Activated CD4-positive, alpha-beta T cell treated with anti-CD3 and anti-CD28 coated beads for 36 hours (primary cell): ENCODE measurements around the gene MTRF1L. TPM values are rescaled to one million over a fixed set of nuclear protein-coding genes. Genes with fewer than 3 reads are reported as not detected.
A peak's percentile ranks its signal among the peaks of the same experiment; 100 is the strongest.

ENCODE experiments used
- ATAC-seq: fragments of 200-7000 bp; cut with Tn5 transposase; one replicate; pipeline ENCODE4 v1.10.0; 2021; ENCODE audit warnings: mild to moderate bottlenecking, moderate library complexity
- CTCF ChIA-PET: fragments of 350-600 bp; sonication (Branson Sonifier 250); formaldehyde crosslinking; loops from one replicate; lab custom pipeline; 2021; ENCODE audit warnings: antibody characterized with exemption; lab: Charles Lee
- POLR2A ChIA-PET: fragments of 350-600 bp; sonication (Branson Sonifier 250); formaldehyde crosslinking; loops from one replicate; lab custom pipeline; 2021; ENCODE audit warnings: antibody characterized with exemption, inconsistent platforms; lab: Charles Lee
- DNase-seq: peaks from one replicate; pipeline ENCODE4 v3.0.0-alpha.2; 2020
- H3K27ac Mint-ChIP-seq: one replicate; pipeline ENCODE4 v1.8.0; 2021; ENCODE audit warnings: mixed read lengths
- H3K27me3 Mint-ChIP-seq: one replicate; pipeline ENCODE4 v1.8.0; 2021; ENCODE audit warnings: mixed read lengths
- H3K36me3 Mint-ChIP-seq: one replicate; pipeline ENCODE4 v1.8.0; 2021; ENCODE audit warnings: low read depth, mixed read lengths
- H3K4me1 Mint-ChIP-seq: one replicate; pipeline ENCODE4 v1.8.0; 2021; ENCODE audit warnings: mixed read lengths
- H3K4me3 Mint-ChIP-seq: one replicate; pipeline ENCODE4 v1.8.0; 2021; ENCODE audit warnings: mild to moderate bottlenecking, moderate library complexity, mixed read lengths
- H3K9me3 Mint-ChIP-seq: one replicate; pipeline ENCODE4 v1.8.0; 2021; ENCODE audit warnings: low read depth, mixed read lengths
- intact Hi-C, 2 experiments: fragments of 100-400 bp; cut with DNase I in 1 of 2; cut with micrococcal nuclease in 1 of 2; formaldehyde crosslinking; loops; one replicate each; pipeline versions ENCODE4 v1.14.2 to v1.15.1; 2022 to 2024; cut with DNase I, micrococcal nuclease
- total RNA-seq, 2 experiments: library from RNA; stranded (reverse); gene quantifications; one replicate each; pipeline ENCODE4 v1.2.3, GENCODE V29; 2021

MTRF1L gene
- total RNA-seq, 2 experiments from 2014 or later, result 16.8 to 19.9 TPM

GRCh38 chr6:152948150-152948768 lies 54.2 kb downstream of the MTRF1L start:
- H3K27ac Mint-ChIP-seq, result no peak overlapping the region
- ChIA-PET CTCF (interaction anchor here (0.7 to 4.4 kb wide), 22 partner anchors 9 to 462 kb away, joined by 3 to 37 read pairs (median 4); no protein-coding TSS in a partner anchor), POLR2A (no interaction called here)
- H3K4me1 Mint-ChIP-seq, result peaks cover 13% of the 10 kb centered on the region
- H3K27me3 Mint-ChIP-seq, result peaks cover 22% of the 10 kb centered on the region
- intact Hi-C loops, result loop anchor here (1.0 to 2.0 kb wide), 5 partner anchors 49 to 396 kb away; no protein-coding TSS in a partner anchor
- DNase-seq (no peak), ATAC-seq (peak; percentile 36)
- no peak overlapping the region for H3K4me3 Mint-ChIP-seq
- H3K9me3 Mint-ChIP-seq, result no peaks in the 10 kb centered on the region
- H3K36me3 Mint-ChIP-seq, result no peaks in the 10 kb centered on the region

GRCh38 chr6:152946995-152947394 lies 55.5 kb downstream of the MTRF1L start:
- DNase-seq (no peak), ATAC-seq (no peak)
- H3K27ac Mint-ChIP-seq, result no peak overlapping the region
- intact Hi-C loops, result no loop called here
- H3K9me3 Mint-ChIP-seq, result no peaks in the 10 kb centered on the region
- ChIA-PET CTCF (interaction anchor here (0.7 to 4.4 kb wide), 7 partner anchors 23 to 1103 kb away, joined by 3 to 37 read pairs (median 5); no protein-coding TSS in a partner anchor), POLR2A (no interaction called here)
- H3K27me3 Mint-ChIP-seq, result peaks cover 21% of the 10 kb centered on the region
- no peaks in the 10 kb centered on the region for H3K36me3 Mint-ChIP-seq
- H3K4me3 Mint-ChIP-seq, result no peak overlapping the region
- peaks cover 11% of the 10 kb centered on the region for H3K4me1 Mint-ChIP-seq

- Mint-ChIP-seq H3K27me3 (peaks cover 22% of the 10 kb centered on the region), H3K9me3 (no peaks in the 10 kb centered on the region), H3K4me3 (no peak overlapping the region), H3K36me3 (no peaks in the 10 kb centered on the region), H3K27ac (no peak overlapping the region), H3K4me1 (peaks cover 8% of the 10 kb centered on the region)
- intact Hi-C loops, result no loop called here
- CTCF ChIA-PET, result interaction anchor here (4.4 kb wide), 1 partner anchor 82 kb away, joined by 37 read pairs; no protein-coding TSS in a partner anchor
- POLR2A ChIA-PET, result no interaction called here
- ATAC-seq, result no peak
- no peak for DNase-seq
These were observed 56.0 kb downstream of the MTRF1L start for GRCh38 chr6:152946484-152946883.

GRCh38 chr6:152943260-152943897 lies 59.1 kb downstream of the MTRF1L start:
- no peaks in the 10 kb centered on the region for H3K36me3 Mint-ChIP-seq
- ATAC-seq (no peak), DNase-seq (no peak)
- peaks cover 8% of the 10 kb centered on the region for H3K4me1 Mint-ChIP-seq
- no peak overlapping the region for H3K27ac Mint-ChIP-seq
- no peaks in the 10 kb centered on the region for H3K9me3 Mint-ChIP-seq
- intact Hi-C loops, result no loop called here
- no peak overlapping the region for H3K4me3 Mint-ChIP-seq
- ChIA-PET CTCF (interaction anchor here (0.7 to 1.2 kb wide), 3 partner anchors 11 to 175 kb away, joined by 3 to 4 read pairs (median 4); no protein-coding TSS in a partner anchor), POLR2A (no interaction called here)
- peaks cover 18% of the 10 kb centered on the region for H3K27me3 Mint-ChIP-seq

GRCh38 chr6:152942319-152942869 lies 60.1 kb downstream of the MTRF1L start:
- ATAC-seq (no peak), DNase-seq (no peak)
- H3K4me1 Mint-ChIP-seq, result no peaks in the 10 kb centered on the region
- ChIA-PET POLR2A (interaction anchor here (0.6 kb wide), 1 partner anchor 1606 kb away, joined by 3 read pairs; no protein-coding TSS in a partner anchor), CTCF (interaction anchor here (1.0 to 1.2 kb wide), 2 partner anchors 8 to 78 kb away, joined by 4 to 5 read pairs; no protein-coding TSS in a partner anchor)
- intact Hi-C loops, result no loop called here
- no peak overlapping the region for H3K4me3 Mint-ChIP-seq
- H3K27ac Mint-ChIP-seq, result no peak overlapping the region
- no peaks in the 10 kb centered on the region for H3K36me3 Mint-ChIP-seq
- H3K27me3 Mint-ChIP-seq, result peaks cover 17% of the 10 kb centered on the region
- no peaks in the 10 kb centered on the region for H3K9me3 Mint-ChIP-seq

GRCh38 chr6:152941746-152942145 lies 60.8 kb downstream of the MTRF1L start:
- Mint-ChIP-seq H3K36me3 (no peaks in the 10 kb centered on the region), H3K4me1 (no peaks in the 10 kb centered on the region), H3K9me3 (no peaks in the 10 kb centered on the region), H3K27ac (no peak overlapping the region), H3K27me3 (peaks cover 19% of the 10 kb centered on the region), H3K4me3 (no peak overlapping the region)
- ChIA-PET POLR2A (interaction anchor here (0.6 kb wide), 1 partner anchor 1605 kb away, joined by 3 read pairs; no protein-coding TSS in a partner anchor), CTCF (interaction anchor here (1.0 kb wide), 1 partner anchor 9 kb away, joined by 5 read pairs; no protein-coding TSS in a partner anchor)
- DNase-seq (no peak), ATAC-seq (no peak)
- intact Hi-C loops, result no loop called here

Other genes with a start within 250 kb of the MTRF1L start
- gene FBXO5, start 19.7 kb downstream of the MTRF1L start, total RNA-seq, result 10 to 100 TPM; 48.7 to 57.3 TPM
- not detected for gene RGS17, start 128.6 kb upstream of the MTRF1L start, total RNA-seq